ENCODE data around the gene RXRA. TPM values are rescaled to one million over a fixed set of nuclear protein-coding genes. Genes with fewer than 3 reads are reported as not detected.

Gene RXRA
- total and polyA plus RNA-seq, 10 of the 15 experiments (the other 5 are each of a cell fraction or from before 2014, with no cell fraction given), result 0.89 to 36.8 (median 11.1) TPM

DNA sequence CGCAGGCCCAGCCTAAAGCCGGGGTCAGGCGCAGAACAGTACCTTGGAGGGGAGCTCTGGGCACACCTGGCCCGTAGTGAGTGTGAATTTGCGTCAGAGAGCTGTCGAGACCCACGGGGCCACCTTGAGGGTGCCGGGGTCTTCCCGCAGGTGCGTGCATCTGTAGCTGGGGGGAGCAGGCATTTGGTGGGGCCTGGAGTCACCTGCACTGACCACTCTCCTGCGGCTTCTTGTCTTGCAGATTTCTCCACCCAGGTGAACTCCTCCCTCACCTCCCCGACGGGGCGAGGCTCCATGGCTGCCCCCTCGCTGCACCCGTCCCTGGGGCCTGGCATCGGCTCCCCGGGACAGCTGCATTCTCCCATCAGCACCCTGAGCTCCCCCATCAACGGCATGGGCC, 75.1 kb downstream of the RXRA start:
- in situ Hi-C loops (cut with MboI) (no loop called here), intact Hi-C loops (cut with micrococcal nuclease; ENCODE audit: unreplicated experiment) (no loop called here)
- ChIA-PET CTCF (interaction anchor here (0.8 kb wide), 1 partner anchor 9 kb away, joined by 3 read pairs; no protein-coding TSS in a partner anchor), RAD21 (ENCODE audit: unreplicated experiment) (interaction anchor here (3.6 kb wide), 1 partner anchor 10 kb away, joined by 20 read pairs; no protein-coding TSS in a partner anchor), POLR2A (no interaction called here), SMC1A (ENCODE audit: uncharacterized antibody, unreplicated experiment) (no interaction called here)
- no peak overlapping the region for H3K4me3 ChIP-seq
- no peak overlapping the region for H2AFZ ChIP-seq (ENCODE audit: control insufficient read depth, low read depth, low read length)
- ATAC-seq (no peak), FAIRE-seq (no peak), DNase-seq (ENCODE audit: low read depth, low spot score) (no peak)
- 97% methylated on average over 19 of the region's 19 CpGs for WGBS (ENCODE audit: insufficient coverage, insufficient replicate concordance, low lambda C conversion rate, missing lambda C conversion rate)
- peaks cover 40% of the 10 kb centered on the region for H3K79me2 ChIP-seq (ENCODE audit: control insufficient read depth, insufficient read depth, low read length)
- peaks cover 9% of the 10 kb centered on the region for H3K9me3 ChIP-seq (replicated peaks; ENCODE audit: control insufficient read depth, insufficient read depth, low read length)
- H3K27ac ChIP-seq (ENCODE audit: control insufficient read depth, insufficient read depth), result no peak overlapping the region
- no TSS peak for BruUV-seq (replicated peaks)
- peaks cover 45% of the 10 kb centered on the region for H3K4me1 ChIP-seq (ENCODE audit: control insufficient read depth, insufficient read depth, low read length)
- no peak overlapping the region for H3K9ac ChIP-seq (ENCODE audit: control insufficient read depth, insufficient read depth, low read length)
- H3K4me2 ChIP-seq (ENCODE audit: control insufficient read depth, insufficient read depth), result no peak overlapping the region
- H3K36me3 ChIP-seq (ENCODE audit: control insufficient read depth in 2 of 2, insufficient read depth in 2 of 2, low read length in 1 of 2), result peaks cover 11% of the 10 kb centered on the region in 2 experiments; a peak in 2 of 4 replicates
- H3K27me3 ChIP-seq (replicated peaks in 1 of 2; ENCODE audit: control insufficient read depth in 2 of 2, insufficient read depth in 2 of 2, low read length in 1 of 2), result no peaks in the 10 kb centered on the region
- no peaks in the 10 kb centered on the region for H4K20me1 ChIP-seq (ENCODE audit: control insufficient read depth, insufficient read depth)
- no peak for TF ChIP-seq RAD51 (IDR thresholded peaks at IDR 0.05)
- TF ChIP-seq, protein P1, sequence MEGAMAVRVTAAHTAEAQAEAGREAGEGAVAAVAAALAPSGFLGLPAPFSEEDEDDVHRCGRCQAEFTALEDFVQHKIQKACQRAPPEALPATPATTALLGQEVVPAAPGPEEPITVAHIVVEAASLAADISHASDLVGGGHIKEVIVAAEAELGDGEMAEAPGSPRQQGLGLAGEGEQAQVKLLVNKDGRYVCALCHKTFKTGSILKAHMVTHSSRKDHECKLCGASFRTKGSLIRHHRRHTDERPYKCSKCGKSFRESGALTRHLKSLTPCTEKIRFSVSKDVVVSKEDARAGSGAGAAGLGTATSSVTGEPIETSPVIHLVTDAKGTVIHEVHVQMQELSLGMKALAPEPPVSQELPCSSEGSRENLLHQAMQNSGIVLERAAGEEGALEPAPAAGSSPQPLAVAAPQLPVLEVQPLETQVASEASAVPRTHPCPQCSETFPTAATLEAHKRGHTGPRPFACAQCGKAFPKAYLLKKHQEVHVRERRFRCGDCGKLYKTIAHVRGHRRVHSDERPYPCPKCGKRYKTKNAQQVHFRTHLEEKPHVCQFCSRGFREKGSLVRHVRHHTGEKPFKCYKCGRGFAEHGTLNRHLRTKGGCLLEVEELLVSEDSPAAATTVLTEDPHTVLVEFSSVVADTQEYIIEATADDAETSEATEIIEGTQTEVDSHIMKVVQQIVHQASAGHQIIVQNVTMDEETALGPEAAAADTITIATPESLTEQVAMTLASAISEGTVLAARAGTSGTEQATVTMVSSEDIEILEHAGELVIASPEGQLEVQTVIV (IDR thresholded peaks at IDR 0.05; ENCODE audit: borderline replicate concordance, partially characterized antibody), result no peak
- no peak for TF ChIP-seq MTA3 (IDR thresholded peaks at IDR 0.05; ENCODE audit: borderline replicate concordance, low read length)
- TF ChIP-seq, protein P2, sequence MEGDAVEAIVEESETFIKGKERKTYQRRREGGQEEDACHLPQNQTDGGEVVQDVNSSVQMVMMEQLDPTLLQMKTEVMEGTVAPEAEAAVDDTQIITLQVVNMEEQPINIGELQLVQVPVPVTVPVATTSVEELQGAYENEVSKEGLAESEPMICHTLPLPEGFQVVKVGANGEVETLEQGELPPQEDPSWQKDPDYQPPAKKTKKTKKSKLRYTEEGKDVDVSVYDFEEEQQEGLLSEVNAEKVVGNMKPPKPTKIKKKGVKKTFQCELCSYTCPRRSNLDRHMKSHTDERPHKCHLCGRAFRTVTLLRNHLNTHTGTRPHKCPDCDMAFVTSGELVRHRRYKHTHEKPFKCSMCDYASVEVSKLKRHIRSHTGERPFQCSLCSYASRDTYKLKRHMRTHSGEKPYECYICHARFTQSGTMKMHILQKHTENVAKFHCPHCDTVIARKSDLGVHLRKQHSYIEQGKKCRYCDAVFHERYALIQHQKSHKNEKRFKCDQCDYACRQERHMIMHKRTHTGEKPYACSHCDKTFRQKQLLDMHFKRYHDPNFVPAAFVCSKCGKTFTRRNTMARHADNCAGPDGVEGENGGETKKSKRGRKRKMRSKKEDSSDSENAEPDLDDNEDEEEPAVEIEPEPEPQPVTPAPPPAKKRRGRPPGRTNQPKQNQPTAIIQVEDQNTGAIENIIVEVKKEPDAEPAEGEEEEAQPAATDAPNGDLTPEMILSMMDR (IDR thresholded peaks at IDR 0.05 in 2 of 3, conservative IDR thresholded peaks at IDR 0.05 in 1 of 3; ENCODE audit: control insufficient read depth in 2 of 3, extremely low read depth in 1 of 3, insufficient read depth in 1 of 3, low read depth in 3 of 3, low read length in 3 of 3), result no peak
- no peak for TF ChIP-seq ZNF24 (IDR thresholded peaks at IDR 0.05)
- no peak for TF ChIP-seq NRF1 (conservative IDR thresholded peaks at IDR 0.05; ENCODE audit: low read depth, low read length)
- TF ChIP-seq, protein P3, sequence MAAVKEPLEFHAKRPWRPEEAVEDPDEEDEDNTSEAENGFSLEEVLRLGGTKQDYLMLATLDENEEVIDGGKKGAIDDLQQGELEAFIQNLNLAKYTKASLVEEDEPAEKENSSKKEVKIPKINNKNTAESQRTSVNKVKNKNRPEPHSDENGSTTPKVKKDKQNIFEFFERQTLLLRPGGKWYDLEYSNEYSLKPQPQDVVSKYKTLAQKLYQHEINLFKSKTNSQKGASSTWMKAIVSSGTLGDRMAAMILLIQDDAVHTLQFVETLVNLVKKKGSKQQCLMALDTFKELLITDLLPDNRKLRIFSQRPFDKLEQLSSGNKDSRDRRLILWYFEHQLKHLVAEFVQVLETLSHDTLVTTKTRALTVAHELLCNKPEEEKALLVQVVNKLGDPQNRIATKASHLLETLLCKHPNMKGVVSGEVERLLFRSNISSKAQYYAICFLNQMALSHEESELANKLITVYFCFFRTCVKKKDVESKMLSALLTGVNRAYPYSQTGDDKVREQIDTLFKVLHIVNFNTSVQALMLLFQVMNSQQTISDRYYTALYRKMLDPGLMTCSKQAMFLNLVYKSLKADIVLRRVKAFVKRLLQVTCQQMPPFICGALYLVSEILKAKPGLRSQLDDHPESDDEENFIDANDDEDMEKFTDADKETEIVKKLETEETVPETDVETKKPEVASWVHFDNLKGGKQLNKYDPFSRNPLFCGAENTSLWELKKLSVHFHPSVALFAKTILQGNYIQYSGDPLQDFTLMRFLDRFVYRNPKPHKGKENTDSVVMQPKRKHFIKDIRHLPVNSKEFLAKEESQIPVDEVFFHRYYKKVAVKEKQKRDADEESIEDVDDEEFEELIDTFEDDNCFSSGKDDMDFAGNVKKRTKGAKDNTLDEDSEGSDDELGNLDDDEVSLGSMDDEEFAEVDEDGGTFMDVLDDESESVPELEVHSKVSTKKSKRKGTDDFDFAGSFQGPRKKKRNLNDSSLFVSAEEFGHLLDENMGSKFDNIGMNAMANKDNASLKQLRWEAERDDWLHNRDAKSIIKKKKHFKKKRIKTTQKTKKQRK (IDR thresholded peaks at IDR 0.05; ENCODE audit: low read depth, low read length), result no peak
- TF ChIP-seq STAT3 (IDR thresholded peaks at IDR 0.05; ENCODE audit: low read depth, low read length), result no peak
- TF ChIP-seq, protein P4, sequence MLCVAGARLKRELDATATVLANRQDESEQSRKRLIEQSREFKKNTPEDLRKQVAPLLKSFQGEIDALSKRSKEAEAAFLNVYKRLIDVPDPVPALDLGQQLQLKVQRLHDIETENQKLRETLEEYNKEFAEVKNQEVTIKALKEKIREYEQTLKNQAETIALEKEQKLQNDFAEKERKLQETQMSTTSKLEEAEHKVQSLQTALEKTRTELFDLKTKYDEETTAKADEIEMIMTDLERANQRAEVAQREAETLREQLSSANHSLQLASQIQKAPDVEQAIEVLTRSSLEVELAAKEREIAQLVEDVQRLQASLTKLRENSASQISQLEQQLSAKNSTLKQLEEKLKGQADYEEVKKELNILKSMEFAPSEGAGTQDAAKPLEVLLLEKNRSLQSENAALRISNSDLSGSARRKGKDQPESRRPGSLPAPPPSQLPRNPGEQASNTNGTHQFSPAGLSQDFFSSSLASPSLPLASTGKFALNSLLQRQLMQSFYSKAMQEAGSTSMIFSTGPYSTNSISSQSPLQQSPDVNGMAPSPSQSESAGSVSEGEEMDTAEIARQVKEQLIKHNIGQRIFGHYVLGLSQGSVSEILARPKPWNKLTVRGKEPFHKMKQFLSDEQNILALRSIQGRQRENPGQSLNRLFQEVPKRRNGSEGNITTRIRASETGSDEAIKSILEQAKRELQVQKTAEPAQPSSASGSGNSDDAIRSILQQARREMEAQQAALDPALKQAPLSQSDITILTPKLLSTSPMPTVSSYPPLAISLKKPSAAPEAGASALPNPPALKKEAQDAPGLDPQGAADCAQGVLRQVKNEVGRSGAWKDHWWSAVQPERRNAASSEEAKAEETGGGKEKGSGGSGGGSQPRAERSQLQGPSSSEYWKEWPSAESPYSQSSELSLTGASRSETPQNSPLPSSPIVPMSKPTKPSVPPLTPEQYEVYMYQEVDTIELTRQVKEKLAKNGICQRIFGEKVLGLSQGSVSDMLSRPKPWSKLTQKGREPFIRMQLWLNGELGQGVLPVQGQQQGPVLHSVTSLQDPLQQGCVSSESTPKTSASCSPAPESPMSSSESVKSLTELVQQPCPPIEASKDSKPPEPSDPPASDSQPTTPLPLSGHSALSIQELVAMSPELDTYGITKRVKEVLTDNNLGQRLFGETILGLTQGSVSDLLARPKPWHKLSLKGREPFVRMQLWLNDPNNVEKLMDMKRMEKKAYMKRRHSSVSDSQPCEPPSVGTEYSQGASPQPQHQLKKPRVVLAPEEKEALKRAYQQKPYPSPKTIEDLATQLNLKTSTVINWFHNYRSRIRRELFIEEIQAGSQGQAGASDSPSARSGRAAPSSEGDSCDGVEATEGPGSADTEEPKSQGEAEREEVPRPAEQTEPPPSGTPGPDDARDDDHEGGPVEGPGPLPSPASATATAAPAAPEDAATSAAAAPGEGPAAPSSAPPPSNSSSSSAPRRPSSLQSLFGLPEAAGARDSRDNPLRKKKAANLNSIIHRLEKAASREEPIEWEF (IDR thresholded peaks at IDR 0.05; ENCODE audit: insufficient replicate concordance, low read depth, low read length), result no peak
- TF ChIP-seq NR2C1 (IDR thresholded peaks at IDR 0.05), result no peak
- TF ChIP-seq NR2C2 (IDR thresholded peaks at IDR 0.05; ENCODE audit: borderline replicate concordance, control insufficient read depth, insufficient read length, low read depth), result no peak

Data from GM12878 (cell line).